ENCODE measurements around the gene ATP2B3. TPM values are rescaled to one million over a fixed set of nuclear protein-coding genes. Genes with fewer than 3 reads are reported as not detected.

ATP2B3 gene
- total and polyA plus RNA-seq, 9 of the 15 experiments (the other 6 are each of a cell fraction or from before 2014, with no cell fraction given): 0.04 TPM; not detected in 8

DNA sequence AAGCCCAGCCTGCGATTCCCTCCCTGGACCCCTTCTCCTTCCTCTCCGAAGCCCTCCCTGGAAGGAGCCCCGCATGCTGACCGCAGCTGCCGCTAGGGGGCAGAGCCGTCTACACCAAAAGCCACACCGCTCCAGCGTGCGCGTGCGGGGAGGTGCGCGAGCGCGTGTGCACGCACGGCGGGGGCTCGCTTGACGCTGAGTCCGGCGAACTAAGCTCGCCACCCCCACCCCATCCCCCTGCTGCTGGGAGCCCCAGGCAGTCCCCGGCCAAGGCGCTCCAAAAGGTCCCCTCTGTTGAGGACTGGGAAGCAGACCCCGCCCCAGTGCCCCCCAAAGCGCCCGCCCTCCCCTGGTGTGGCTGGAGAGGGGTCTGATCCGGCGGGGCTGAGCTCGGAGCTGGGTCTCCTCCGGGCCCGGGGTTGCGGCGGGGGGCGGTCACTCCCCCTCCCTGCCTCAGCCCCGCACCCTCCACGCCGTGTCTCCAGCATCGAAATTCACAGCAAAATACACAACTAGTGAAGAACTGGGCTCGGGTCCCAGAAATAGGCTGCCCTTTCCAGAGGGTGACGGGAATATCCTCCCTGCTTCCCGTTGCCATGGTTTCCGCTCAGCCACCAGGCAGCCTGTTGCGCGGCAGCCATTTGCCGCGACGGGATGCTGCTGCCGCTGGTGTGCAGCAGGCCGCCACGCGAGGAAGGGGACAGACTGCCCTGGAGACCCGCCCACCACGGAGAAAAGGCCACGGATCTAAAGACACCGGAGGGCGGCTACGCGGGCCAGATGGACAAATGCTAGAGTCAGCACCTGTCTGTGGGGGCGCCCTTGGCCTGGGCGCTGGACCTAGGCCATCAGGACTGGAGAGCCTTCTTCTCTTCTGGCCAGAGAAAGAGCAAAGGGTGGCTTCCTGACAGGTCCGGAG lies 92.7 kb downstream of the ATP2B3 start (continued):
- TF ChIP-seq BCLAF1 (IDR thresholded peaks at IDR 0.05; ENCODE audit: borderline replicate concordance in 1 of 2, control insufficient read depth in 1 of 2, low read depth in 2 of 2, low read length in 1 of 2) (no peak), ETV5 (CRISPR knock-in tag; IDR thresholded peaks at IDR 0.05; ENCODE audit: low read depth) (no peak), ZNF133 (CRISPR knock-in tag; IDR thresholded peaks at IDR 0.05) (no peak), FOXK2 (conservative IDR thresholded peaks at IDR 0.05 in 1 of 2, IDR thresholded peaks at IDR 0.05 in 1 of 2; ENCODE audit: low read depth in 2 of 2) (no peak), HDAC3 (IDR thresholded peaks at IDR 0.05; ENCODE audit: borderline replicate concordance, partially characterized antibody) (no peak), ZNF280A (IDR thresholded peaks at IDR 0.05; ENCODE audit: low read depth, partially characterized antibody) (no peak), ATF1 (CRISPR knock-in tag; IDR thresholded peaks at IDR 0.05) (no peak), ATF1 (tag; IDR thresholded peaks at IDR 0.05) (no peak), FOXM1 (IDR thresholded peaks at IDR 0.05; ENCODE audit: low read depth) (no peak), FOXM1 (CRISPR knock-in tag; IDR thresholded peaks at IDR 0.05; ENCODE audit: low read depth) (no peak), CEBPB (tag; IDR thresholded peaks at IDR 0.05) (no peak), SLC30A9 (CRISPR knock-in tag; IDR thresholded peaks at IDR 0.05) (no peak), NRF1 (conservative IDR thresholded peaks at IDR 0.05 in 1 of 2, IDR thresholded peaks at IDR 0.05 in 1 of 2) (peak; percentile 74 to 79), NFATC3 (IDR thresholded peaks at IDR 0.05) (0 out of 2 replicates have a peak, but pooled peaks have one; percentile 49), SMARCA4 (IDR thresholded peaks at IDR 0.05) (no peak), BRD4 (IDR thresholded peaks at IDR 0.05) (no peak), ZFP30 (CRISPR knock-in tag; IDR thresholded peaks at IDR 0.05; ENCODE audit: borderline replicate concordance) (no peak), ZMIZ1 (IDR thresholded peaks at IDR 0.05; ENCODE audit: low read depth in 2 of 2, low read length in 2 of 2) (no peak), NFRKB (IDR thresholded peaks at IDR 0.05; ENCODE audit: low read depth) (no peak)
- TF ChIP-seq, protein P1, sequence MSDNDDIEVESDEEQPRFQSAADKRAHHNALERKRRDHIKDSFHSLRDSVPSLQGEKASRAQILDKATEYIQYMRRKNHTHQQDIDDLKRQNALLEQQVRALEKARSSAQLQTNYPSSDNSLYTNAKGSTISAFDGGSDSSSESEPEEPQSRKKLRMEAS (CRISPR knock-in tag; IDR thresholded peaks at IDR 0.05): peak; percentile 98

Data from K562 (cell line).